Measurements from ENCODE around the gene BAZ2B. TPM values are rescaled to one million over a fixed set of nuclear protein-coding genes. Genes with fewer than 3 reads are reported as not detected.

The BAZ2B gene
- total RNA-seq, 1 experiment from 2014 or later = 33.0 TPM

GRCh38 chr2:159564081-159564480 lies 52.3 kb downstream of the BAZ2B start:
- ATAC-seq = peak; percentile 43; the same call in 1 of the 2 replicates
- TF ChIP-seq ZNF263 (CRISPR knock-in tag; IDR thresholded peaks at IDR 0.05; ENCODE audit: low read depth) (no peak), SMAD4 (CRISPR knock-in tag; IDR thresholded peaks at IDR 0.05) (no peak), TEAD1 (CRISPR knock-in tag; IDR thresholded peaks at IDR 0.05) (no peak), ETV6 (CRISPR knock-in tag; IDR thresholded peaks at IDR 0.05) (no peak), NR1H2 (CRISPR knock-in tag; IDR thresholded peaks at IDR 0.05) (no peak), PRDM15 (CRISPR knock-in tag; IDR thresholded peaks at IDR 0.05) (no peak), NR3C1 (CRISPR knock-in tag; conservative IDR thresholded peaks at IDR 0.05; ENCODE audit: low read depth) (no peak), SMAD3 (CRISPR knock-in tag; IDR thresholded peaks at IDR 0.05; ENCODE audit: borderline replicate concordance) (no peak), ZNF138 (CRISPR knock-in tag; conservative IDR thresholded peaks at IDR 0.05) (no peak), NFYB (CRISPR knock-in tag; conservative IDR thresholded peaks at IDR 0.05; ENCODE audit: low read depth) (no peak), ZNF416 (CRISPR knock-in tag; IDR thresholded peaks at IDR 0.05) (no peak), OVOL2 (CRISPR knock-in tag; IDR thresholded peaks at IDR 0.05; ENCODE audit: borderline replicate concordance) (no peak), MAX (CRISPR knock-in tag; IDR thresholded peaks at IDR 0.05) (no peak), FOXJ3 (CRISPR knock-in tag; IDR thresholded peaks at IDR 0.05; ENCODE audit: borderline replicate concordance) (no peak)
- TF ChIP-seq, protein P1, sequence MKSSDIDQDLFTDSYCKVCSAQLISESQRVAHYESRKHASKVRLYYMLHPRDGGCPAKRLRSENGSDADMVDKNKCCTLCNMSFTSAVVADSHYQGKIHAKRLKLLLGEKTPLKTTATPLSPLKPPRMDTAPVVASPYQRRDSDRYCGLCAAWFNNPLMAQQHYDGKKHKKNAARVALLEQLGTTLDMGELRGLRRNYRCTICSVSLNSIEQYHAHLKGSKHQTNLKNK (CRISPR knock-in tag; IDR thresholded peaks at IDR 0.05) = no peak
- TF ChIP-seq, protein P2, sequence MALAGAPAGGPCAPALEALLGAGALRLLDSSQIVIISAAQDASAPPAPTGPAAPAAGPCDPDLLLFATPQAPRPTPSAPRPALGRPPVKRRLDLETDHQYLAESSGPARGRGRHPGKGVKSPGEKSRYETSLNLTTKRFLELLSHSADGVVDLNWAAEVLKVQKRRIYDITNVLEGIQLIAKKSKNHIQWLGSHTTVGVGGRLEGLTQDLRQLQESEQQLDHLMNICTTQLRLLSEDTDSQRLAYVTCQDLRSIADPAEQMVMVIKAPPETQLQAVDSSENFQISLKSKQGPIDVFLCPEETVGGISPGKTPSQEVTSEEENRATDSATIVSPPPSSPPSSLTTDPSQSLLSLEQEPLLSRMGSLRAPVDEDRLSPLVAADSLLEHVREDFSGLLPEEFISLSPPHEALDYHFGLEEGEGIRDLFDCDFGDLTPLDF (CRISPR knock-in tag; IDR thresholded peaks at IDR 0.05) = no peak
- TF ChIP-seq, protein P3, sequence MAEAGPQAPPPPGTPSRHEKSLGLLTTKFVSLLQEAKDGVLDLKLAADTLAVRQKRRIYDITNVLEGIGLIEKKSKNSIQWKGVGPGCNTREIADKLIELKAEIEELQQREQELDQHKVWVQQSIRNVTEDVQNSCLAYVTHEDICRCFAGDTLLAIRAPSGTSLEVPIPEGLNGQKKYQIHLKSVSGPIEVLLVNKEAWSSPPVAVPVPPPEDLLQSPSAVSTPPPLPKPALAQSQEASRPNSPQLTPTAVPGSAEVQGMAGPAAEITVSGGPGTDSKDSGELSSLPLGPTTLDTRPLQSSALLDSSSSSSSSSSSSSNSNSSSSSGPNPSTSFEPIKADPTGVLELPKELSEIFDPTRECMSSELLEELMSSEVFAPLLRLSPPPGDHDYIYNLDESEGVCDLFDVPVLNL (CRISPR knock-in tag; IDR thresholded peaks at IDR 0.05; ENCODE audit: borderline replicate concordance, low read depth) = no peak
- TF ChIP-seq, protein P4, sequence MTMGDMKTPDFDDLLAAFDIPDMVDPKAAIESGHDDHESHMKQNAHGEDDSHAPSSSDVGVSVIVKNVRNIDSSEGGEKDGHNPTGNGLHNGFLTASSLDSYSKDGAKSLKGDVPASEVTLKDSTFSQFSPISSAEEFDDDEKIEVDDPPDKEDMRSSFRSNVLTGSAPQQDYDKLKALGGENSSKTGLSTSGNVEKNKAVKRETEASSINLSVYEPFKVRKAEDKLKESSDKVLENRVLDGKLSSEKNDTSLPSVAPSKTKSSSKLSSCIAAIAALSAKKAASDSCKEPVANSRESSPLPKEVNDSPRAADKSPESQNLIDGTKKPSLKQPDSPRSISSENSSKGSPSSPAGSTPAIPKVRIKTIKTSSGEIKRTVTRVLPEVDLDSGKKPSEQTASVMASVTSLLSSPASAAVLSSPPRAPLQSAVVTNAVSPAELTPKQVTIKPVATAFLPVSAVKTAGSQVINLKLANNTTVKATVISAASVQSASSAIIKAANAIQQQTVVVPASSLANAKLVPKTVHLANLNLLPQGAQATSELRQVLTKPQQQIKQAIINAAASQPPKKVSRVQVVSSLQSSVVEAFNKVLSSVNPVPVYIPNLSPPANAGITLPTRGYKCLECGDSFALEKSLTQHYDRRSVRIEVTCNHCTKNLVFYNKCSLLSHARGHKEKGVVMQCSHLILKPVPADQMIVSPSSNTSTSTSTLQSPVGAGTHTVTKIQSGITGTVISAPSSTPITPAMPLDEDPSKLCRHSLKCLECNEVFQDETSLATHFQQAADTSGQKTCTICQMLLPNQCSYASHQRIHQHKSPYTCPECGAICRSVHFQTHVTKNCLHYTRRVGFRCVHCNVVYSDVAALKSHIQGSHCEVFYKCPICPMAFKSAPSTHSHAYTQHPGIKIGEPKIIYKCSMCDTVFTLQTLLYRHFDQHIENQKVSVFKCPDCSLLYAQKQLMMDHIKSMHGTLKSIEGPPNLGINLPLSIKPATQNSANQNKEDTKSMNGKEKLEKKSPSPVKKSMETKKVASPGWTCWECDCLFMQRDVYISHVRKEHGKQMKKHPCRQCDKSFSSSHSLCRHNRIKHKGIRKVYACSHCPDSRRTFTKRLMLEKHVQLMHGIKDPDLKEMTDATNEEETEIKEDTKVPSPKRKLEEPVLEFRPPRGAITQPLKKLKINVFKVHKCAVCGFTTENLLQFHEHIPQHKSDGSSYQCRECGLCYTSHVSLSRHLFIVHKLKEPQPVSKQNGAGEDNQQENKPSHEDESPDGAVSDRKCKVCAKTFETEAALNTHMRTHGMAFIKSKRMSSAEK (CRISPR knock-in tag; IDR thresholded peaks at IDR 0.05; ENCODE audit: borderline replicate concordance) = no peak
- TF ChIP-seq, protein P5, sequence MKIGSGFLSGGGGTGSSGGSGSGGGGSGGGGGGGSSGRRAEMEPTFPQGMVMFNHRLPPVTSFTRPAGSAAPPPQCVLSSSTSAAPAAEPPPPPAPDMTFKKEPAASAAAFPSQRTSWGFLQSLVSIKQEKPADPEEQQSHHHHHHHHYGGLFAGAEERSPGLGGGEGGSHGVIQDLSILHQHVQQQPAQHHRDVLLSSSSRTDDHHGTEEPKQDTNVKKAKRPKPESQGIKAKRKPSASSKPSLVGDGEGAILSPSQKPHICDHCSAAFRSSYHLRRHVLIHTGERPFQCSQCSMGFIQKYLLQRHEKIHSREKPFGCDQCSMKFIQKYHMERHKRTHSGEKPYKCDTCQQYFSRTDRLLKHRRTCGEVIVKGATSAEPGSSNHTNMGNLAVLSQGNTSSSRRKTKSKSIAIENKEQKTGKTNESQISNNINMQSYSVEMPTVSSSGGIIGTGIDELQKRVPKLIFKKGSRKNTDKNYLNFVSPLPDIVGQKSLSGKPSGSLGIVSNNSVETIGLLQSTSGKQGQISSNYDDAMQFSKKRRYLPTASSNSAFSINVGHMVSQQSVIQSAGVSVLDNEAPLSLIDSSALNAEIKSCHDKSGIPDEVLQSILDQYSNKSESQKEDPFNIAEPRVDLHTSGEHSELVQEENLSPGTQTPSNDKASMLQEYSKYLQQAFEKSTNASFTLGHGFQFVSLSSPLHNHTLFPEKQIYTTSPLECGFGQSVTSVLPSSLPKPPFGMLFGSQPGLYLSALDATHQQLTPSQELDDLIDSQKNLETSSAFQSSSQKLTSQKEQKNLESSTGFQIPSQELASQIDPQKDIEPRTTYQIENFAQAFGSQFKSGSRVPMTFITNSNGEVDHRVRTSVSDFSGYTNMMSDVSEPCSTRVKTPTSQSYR (CRISPR knock-in tag; IDR thresholded peaks at IDR 0.05) = no peak
- TF ChIP-seq, protein P6, sequence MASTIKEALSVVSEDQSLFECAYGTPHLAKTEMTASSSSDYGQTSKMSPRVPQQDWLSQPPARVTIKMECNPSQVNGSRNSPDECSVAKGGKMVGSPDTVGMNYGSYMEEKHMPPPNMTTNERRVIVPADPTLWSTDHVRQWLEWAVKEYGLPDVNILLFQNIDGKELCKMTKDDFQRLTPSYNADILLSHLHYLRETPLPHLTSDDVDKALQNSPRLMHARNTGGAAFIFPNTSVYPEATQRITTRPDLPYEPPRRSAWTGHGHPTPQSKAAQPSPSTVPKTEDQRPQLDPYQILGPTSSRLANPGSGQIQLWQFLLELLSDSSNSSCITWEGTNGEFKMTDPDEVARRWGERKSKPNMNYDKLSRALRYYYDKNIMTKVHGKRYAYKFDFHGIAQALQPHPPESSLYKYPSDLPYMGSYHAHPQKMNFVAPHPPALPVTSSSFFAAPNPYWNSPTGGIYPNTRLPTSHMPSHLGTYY (CRISPR knock-in tag; IDR thresholded peaks at IDR 0.05) = no peak
- Mint-ChIP-seq H3K27me3 (ENCODE audit: low read depth) (no peaks in the 10 kb centered on the region), H3K4me1 (0 out of 2 replicates have a peak, but pooled peaks cover 2% of the 10 kb centered on the region), H3K4me3 (no peak overlapping the region), H3K9me3 (no peaks in the 10 kb centered on the region), H3K27ac (0 out of 2 replicates have a peak overlapping the region, but pooled peaks have one; percentile 1), H3K36me3 (peaks cover 7% of the 10 kb centered on the region; the same call in 1 of the 2 replicates)
- DNase-seq (ENCODE audit: low spot score) = no peak
- POLR2A ChIA-PET = no interaction called here
- CTCF ChIA-PET = no interaction called here

Data from WTC11 (cell line).